Hindlimb muscle (tissue), 1 donor: ENCODE measurements around the gene ARID4B. TPM values are rescaled to one million over a fixed set of nuclear protein-coding genes. Genes with fewer than 3 reads are reported as not detected.
"Not testable (repeated sequence)": the region's sequence is repeated elsewhere in the genome, so short reads cannot be mapped to it uniquely, and the experiment has no call there.

Experiments
- DNase-seq: peaks from one replicate; pipeline ENCODE4 v3.0.0-alpha.2; 2013
- polyA plus RNA-seq: library from polyadenylated mRNA; unstranded; fragments of 120-200 nt; gene quantifications from one replicate; pipeline ENCODE4 v1.2.1, GENCODE V29; 2013; ENCODE audit not compliant: insufficient read length

The ARID4B gene
- polyA plus RNA-seq, 1 donor = 19.1 TPM

DNA sequence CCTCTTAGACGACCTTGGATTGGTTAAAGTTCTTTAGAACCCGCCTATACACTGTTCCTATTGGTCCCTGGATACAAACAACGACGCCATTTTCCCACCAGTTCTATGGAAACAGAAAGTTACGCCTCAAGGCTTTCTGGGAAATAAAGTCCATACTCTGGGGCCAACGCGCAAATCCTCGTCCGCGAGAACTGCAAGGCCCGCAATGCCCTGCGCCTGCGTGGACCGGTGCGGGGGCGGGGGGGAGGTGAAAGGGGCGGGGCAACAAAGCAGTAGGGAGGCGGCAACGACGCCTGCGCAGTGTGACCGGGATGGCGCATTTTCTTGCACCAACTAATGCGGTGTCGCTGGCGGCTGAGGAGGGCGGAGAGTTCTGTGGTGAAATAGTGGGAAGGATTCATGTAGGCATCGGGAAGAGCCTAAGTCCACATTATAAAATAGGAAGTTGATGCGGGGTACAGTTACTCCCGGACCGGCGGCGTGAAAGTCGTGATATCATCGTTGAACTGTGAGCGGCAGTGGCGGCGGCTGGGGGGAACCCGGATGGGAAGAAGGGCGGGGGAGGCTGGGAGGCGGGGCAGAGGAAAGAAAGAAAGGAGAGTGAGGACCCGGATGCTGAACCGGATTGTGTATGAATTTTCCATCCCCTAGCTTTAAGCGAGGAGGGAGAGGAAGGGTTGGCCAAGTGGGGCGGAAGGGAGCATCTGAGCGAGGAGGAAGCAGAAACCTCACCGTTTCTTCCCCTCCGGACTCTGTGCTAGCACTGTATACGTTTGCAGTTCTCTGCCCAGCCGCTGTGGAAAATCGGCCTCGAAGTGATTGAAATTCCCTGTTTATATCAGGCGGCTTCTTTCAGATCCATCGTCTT lies 526 bp upstream of the ARID4B start, which contains the start of gene GGPS1:
TSS of gene GGPS1 (plus strand) at position 300 of the 868 bp plus-strand sequence. CDS start 6,695 bp downstream, outside the sequence.
- DNase-seq = peak; percentile 98

GRCh38 chr1:235326719-235327558 lies 1.0 kb downstream of the ARID4B start:
- DNase-seq = peak; percentile 56

- DNase-seq = no peak
Observed at GRCh38 chr1:235325854-235326253, 2.1 kb downstream of the ARID4B start.

DNA sequence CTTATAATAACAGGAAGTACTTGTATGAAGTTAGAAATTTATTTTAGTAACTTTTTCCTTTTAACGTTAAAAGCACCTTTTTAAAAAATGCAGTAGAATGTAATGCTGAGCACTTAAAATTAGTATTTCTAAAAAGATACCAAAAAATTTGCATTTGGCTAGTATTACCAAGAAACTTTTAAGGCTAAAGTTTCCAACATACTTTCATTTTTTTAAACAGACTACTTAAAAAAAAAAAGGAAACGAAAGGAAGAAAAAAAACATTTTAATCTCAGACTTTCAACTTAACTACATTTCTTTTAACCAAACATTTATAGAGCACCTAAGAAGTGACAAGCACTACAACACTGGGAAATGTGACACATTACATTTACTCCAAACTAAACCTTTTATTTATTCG lies 2.8 kb downstream of the ARID4B start:
- no peak for DNase-seq

GRCh38 chr1:235324296-235324695 lies 3.7 kb downstream of the ARID4B start:
- DNase-seq = no peak

- no peak for DNase-seq
Observed at GRCh38 chr1:235320521-235321179, 7.3 kb downstream of the ARID4B start.

GRCh38 chr1:235319255-235319654 lies 8.7 kb downstream of the ARID4B start:
- DNase-seq = no peak

- no peak for DNase-seq
Observed at GRCh38 chr1:235317168-235317567, 10.8 kb downstream of the ARID4B start.

DNA sequence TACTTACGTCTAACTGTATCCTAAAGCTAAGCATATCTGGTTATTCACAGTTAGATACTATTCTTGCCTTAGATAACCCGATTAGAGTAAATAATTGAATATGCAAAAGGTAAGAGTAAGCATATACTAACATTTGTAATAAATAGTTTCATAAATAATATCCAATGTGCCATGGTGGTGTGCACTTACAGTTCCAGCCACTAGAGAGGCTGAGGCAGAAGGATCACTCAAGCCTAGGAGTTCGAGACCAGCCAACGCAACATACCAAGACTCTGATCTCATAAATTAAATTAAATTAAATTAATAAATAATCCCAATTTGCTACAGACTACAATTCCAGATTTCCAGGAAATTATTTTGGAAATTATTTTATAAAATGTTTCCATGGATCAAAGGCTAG lies 12.2 kb downstream of the ARID4B start:
- DNase-seq = no peak

- DNase-seq = no peak
Observed at GRCh38 chr1:235315173-235315572, 12.8 kb downstream of the ARID4B start.

- DNase-seq = no peak
Observed at GRCh38 chr1:235313931-235314678, 13.9 kb downstream of the ARID4B start.

DNA sequence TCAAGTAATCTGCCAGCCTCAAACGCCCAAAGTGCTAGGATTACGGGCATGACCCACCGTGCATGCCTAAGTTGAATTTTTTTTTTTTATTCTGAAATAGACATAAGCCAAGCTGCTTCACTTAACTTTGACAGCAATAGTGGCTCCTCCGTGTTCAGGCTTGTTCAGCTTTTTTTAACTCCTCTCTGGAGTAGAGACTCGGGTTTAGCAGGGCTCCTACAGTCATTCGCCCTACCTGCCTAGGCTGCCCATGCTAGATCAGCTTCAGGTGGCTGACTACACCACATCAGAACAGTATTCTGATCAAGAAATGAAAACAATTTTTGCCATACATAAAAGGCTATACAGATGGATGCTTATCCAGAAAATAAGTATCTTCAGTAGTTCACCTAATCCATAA lies 14.7 kb downstream of the ARID4B start:
- no peak for DNase-seq

DNA sequence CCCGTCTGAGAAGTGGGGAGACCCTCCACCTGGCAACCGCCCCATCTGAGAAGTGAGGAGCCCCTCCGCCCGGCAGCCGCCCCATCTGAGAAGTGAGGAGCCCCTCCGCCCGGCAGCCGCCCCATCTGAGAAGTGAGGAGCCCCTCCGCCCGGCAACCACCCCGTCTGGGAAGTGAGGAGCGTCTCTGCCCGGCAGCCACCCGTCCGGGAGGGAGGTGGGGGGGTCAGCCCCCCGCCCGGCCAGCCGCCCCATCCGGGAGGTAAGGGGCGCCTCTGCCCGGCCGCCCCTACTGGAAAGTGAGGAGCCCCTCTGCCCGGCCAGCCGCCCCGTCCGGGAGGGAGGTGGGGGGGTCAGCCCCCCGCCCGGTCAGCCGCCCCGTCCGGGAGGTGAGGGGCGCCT lies 18.8 kb downstream of the ARID4B start:
- not testable (repeated sequence) for DNase-seq

DNA sequence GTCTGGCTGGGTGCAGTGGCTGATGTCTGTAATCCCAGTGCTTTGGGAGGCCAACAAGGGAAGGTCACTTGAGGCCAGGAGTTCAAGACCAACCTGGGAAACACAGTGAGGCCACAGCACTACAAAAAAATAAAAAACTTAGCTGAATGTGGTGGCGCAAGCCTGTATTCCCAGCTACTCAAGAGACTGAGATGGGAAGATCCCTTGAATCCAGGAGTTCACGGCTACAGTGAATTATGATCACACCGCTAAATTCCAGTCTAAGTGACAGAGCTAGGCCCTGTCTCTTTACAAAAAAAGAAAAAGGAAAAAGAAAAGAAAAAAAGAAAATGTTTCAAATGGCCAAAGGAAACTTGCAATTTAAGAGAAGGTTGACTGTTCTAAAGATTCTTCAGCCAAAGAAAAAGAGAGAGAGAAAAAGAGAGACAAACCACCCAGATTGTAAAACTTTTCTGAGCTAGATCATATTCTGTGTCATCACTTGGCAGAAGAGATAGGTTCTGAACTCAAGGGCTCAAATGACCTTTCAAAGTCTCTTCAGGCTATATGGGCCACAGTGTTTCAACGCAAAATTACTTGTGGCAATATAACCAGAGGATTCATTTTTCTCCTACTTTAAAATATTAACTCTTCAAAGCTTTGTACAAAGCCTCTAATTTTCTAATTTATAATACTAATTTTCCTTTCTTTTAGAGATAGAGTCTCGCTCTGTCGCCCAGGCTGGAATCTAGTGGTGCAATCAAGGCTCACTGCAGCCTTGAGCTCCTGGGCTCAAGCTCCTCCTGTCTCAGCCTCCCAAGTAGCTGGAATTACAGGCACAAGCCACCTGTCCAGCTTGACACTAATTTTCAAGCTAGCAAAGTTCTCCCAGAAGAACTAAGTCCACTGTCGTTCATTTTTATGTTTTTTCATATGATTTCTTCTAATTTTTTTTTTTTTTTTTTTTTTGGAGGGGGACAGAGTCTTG lies 20.5 kb downstream of the ARID4B start:
- no peak for DNase-seq

- DNase-seq = no peak
Observed at GRCh38 chr1:235304549-235305451, 23.2 kb downstream of the ARID4B start.

- no peak for DNase-seq
Observed at GRCh38 chr1:235302143-235302542, 25.8 kb downstream of the ARID4B start.

DNA sequence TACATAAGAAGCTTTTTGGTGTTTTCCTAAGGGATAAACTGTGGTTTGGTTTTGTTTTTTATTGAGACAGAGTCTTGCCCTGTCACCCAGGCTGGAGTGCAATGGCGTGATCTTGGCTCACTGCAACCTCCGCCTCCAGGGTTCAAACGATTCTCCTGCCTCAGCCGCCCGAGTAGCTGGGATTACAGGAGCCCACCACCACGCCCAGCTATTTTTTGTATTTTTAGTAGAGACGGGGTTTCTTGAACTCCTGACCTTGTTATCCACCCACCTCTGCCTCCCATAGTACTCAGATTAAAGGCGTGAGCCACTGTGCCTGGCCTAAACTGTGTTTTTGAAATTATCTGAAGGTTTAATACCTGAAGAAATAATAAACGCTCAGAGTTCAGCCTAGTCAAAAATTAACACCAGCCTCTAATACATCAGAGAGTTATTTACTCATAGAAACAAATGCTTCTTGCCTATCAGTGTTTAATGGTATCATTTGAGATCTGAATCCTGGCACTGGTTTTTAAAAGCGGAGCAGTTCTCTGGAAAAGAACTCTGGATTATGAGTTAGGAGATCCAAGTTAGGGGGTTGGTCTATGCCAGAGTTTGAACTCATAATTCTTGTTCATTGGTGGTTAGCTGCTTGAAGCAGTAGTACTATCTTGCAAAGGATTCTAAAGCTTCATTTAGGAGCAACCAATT lies 28.7 kb downstream of the ARID4B start:
- no peak for DNase-seq

GRCh38 chr1:235298758-235299157 lies 29.2 kb downstream of the ARID4B start:
- no peak for DNase-seq

DNA sequence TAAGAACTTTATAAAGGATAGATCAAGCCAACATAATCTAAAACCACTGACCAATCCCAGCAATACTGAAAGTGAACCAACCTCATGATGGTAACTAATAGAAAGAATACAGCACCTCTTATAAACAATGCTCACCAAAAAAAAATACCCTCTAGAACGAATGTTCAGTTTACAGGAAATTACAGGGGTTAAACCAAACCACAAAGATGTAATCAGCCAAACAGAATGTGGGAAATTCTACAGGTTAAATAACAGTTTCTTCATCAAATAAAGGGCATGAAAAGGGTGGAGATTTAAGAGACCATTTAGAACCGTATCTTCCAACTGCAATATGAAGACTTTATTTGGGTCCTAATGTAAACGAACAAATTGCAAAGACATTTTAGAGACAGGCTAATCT lies 30.4 kb downstream of the ARID4B start:
- no peak for DNase-seq
